ENCODE results near the gene TIMP2. TPM values are rescaled to one million over a fixed set of nuclear protein-coding genes. Genes with fewer than 3 reads are reported as not detected.

TIMP2 gene
- total and polyA plus RNA-seq, 2 donors (not counting 3 experiments of a cell fraction or from before 2014, with no cell fraction given): 138 to 318 TPM

DNA sequence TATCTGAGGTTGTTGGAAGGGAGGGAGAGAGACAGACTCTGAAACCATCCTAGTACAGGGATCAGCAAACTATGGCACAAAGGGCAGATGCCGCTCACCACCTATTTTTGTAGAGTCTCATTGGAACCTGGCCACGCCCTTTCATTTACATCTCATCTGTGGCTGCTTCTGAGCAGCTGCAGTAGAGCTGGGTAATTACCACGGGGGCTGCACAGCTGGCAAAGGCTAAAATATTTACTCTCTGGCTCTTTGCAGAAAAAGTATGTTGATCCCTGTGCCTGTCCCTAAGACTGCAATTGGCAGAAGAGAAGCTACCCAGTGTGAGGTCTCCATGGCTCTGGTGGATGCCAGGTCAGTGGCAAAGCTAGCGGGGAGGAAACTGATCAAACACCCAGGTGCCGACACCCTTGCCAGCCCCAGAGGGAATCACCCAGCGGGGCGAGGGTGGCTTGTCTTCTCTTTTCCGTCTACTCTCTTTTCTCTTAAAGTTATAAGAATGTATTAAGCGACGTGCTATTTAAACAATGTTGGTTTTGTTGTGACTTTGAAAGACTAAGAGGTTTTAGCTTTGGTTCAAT, 36.2 kb downstream of the TIMP2 start:
- H3K4me3 ChIP-seq (replicated peaks in 1 of 3; ENCODE audit: insufficient read depth in 1 of 3, low read depth in 1 of 3, low read length in 3 of 3): no peak overlapping the region
- no peaks in the 10 kb centered on the region for H3K9me1 ChIP-seq (replicated peaks; ENCODE audit: control insufficient read depth, extremely low read depth, insufficient read depth, low read length)
- no peak for FAIRE-seq
- no peaks in the 10 kb centered on the region for H3K27me3 ChIP-seq (ENCODE audit: control insufficient read depth in 2 of 2, insufficient read depth in 2 of 2, low read length in 2 of 2)
- no peak overlapping the region for H3K9ac ChIP-seq (replicated peaks; ENCODE audit: extremely low read depth, insufficient read depth, low read length)
- TSS peak; percentile 4 for BruUV-seq (replicated peaks)
- DNase-seq (ENCODE audit: low read depth, low spot score): no peak
- H3K4me2 ChIP-seq (ENCODE audit: insufficient read depth, low read length): no peak overlapping the region
- H2AFZ ChIP-seq (ENCODE audit: low read depth, low read length): no peak overlapping the region
- no peaks in the 10 kb centered on the region for H3K9me3 ChIP-seq (replicated peaks; ENCODE audit: control insufficient read depth, insufficient read depth, low read length)
- ChIA-PET CTCF (interaction anchor here (2.2 kb wide), 1 partner anchor 23 kb away, joined by 9 read pairs; no protein-coding TSS in a partner anchor), POLR2A (no interaction called here)
- peaks cover 7% of the 10 kb centered on the region for H3K79me2 ChIP-seq (ENCODE audit: control insufficient read depth, insufficient read depth, low read length)
- H4K20me1 ChIP-seq (replicated peaks; ENCODE audit: control insufficient read depth, extremely low read depth, insufficient read depth, low read length): no peaks in the 10 kb centered on the region
- dilution Hi-C loops (cut with MboI; ENCODE audit: extremely low pct_ligation_motif_present, low sequenced_read_pairs) (no loop called here), intact Hi-C loops (cut with micrococcal nuclease) (no loop called here)
- no peak overlapping the region for H3K27ac ChIP-seq (ENCODE audit: insufficient read depth, low read depth, low read length)
- H3K4me1 ChIP-seq (ENCODE audit: control insufficient read depth, extremely low read depth, insufficient read depth, low read length): peaks cover 10% of the 10 kb centered on the region
- TF ChIP-seq MYC (IDR thresholded peaks at IDR 0.05; ENCODE audit: low read depth, low read length) (no peak), POLR2A (IDR thresholded peaks at IDR 0.05; ENCODE audit: low read depth, low read length) (no peak), EZH2 (IDR thresholded peaks at IDR 0.05; ENCODE audit: borderline replicate concordance, low read depth, low read length, severe bottlenecking) (no peak), GATA2 (IDR thresholded peaks at IDR 0.05; ENCODE audit: insufficient read depth, insufficient read length, low read depth, low read length) (no peak), FOS (IDR thresholded peaks at IDR 0.05; ENCODE audit: borderline replicate concordance, insufficient read depth, low read length) (no peak), POLR2AphosphoS5 (IDR thresholded peaks at IDR 0.05; ENCODE audit: insufficient read depth, low read depth, low read length) (no peak), JUN (IDR thresholded peaks at IDR 0.05; ENCODE audit: borderline replicate concordance, insufficient read depth, insufficient read length, low read depth) (no peak)
- TF ChIP-seq, protein P1, sequence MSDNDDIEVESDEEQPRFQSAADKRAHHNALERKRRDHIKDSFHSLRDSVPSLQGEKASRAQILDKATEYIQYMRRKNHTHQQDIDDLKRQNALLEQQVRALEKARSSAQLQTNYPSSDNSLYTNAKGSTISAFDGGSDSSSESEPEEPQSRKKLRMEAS (IDR thresholded peaks at IDR 0.05; ENCODE audit: insufficient read depth, insufficient read length): no peak
- TF ChIP-seq, protein P2, sequence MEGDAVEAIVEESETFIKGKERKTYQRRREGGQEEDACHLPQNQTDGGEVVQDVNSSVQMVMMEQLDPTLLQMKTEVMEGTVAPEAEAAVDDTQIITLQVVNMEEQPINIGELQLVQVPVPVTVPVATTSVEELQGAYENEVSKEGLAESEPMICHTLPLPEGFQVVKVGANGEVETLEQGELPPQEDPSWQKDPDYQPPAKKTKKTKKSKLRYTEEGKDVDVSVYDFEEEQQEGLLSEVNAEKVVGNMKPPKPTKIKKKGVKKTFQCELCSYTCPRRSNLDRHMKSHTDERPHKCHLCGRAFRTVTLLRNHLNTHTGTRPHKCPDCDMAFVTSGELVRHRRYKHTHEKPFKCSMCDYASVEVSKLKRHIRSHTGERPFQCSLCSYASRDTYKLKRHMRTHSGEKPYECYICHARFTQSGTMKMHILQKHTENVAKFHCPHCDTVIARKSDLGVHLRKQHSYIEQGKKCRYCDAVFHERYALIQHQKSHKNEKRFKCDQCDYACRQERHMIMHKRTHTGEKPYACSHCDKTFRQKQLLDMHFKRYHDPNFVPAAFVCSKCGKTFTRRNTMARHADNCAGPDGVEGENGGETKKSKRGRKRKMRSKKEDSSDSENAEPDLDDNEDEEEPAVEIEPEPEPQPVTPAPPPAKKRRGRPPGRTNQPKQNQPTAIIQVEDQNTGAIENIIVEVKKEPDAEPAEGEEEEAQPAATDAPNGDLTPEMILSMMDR (IDR thresholded peaks at IDR 0.05; ENCODE audit: extremely low read depth in 1 of 2, insufficient read depth in 1 of 2, low read depth in 1 of 2, low read length in 2 of 2): no peak
- peaks cover 0 to 7% of the 10 kb centered on the region in 2 experiments for H3K36me3 ChIP-seq (ENCODE audit: control insufficient read depth in 2 of 2, extremely low read depth in 1 of 2, insufficient read depth in 2 of 2, low read length in 2 of 2)
